HG03442 (cell line): ENCODE measurements around the gene KRTAP17-1.
"Not testable (repeated sequence)": the region's sequence is repeated elsewhere in the genome, so short reads cannot be mapped to it uniquely, and the experiment has no call there.

Experiments used
- ATAC-seq: cut with Tn5 transposase; IDR thresholded peaks from one replicate; pipeline ENCODE4 v1.9.1; 2021; ENCODE audit warnings: mild to moderate bottlenecking, moderate library complexity; ENCODE audit not compliant: unreplicated experiment

The KRTAP17-1 gene

GRCh38 chr17:41307647-41308046 lies 7.9 kb downstream of the KRTAP17-1 start:
- no peak for ATAC-seq

GRCh38 chr17:41304091-41304490 lies 11.4 kb downstream of the KRTAP17-1 start:
- ATAC-seq: no peak

DNA sequence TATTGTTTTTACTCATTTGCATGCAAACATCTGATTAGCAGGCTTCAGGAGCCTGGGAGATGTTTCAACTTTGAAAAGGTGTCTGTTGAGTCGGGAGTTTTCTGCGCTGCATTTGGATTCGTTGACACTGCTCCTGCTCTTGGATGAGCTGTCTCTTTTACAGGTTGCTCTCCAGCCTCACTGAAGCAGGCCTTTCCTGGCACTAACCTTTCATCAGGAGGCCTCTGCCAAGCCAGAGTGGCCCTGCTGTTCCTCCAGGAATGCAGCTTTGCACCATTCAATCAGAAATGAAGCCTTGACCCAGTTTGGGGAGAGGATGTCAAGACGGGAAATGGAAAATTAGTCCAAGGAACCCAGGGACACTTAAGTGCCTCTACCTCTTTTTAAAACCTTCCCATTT lies 12.5 kb downstream of the KRTAP17-1 start:
- no peak for ATAC-seq

DNA sequence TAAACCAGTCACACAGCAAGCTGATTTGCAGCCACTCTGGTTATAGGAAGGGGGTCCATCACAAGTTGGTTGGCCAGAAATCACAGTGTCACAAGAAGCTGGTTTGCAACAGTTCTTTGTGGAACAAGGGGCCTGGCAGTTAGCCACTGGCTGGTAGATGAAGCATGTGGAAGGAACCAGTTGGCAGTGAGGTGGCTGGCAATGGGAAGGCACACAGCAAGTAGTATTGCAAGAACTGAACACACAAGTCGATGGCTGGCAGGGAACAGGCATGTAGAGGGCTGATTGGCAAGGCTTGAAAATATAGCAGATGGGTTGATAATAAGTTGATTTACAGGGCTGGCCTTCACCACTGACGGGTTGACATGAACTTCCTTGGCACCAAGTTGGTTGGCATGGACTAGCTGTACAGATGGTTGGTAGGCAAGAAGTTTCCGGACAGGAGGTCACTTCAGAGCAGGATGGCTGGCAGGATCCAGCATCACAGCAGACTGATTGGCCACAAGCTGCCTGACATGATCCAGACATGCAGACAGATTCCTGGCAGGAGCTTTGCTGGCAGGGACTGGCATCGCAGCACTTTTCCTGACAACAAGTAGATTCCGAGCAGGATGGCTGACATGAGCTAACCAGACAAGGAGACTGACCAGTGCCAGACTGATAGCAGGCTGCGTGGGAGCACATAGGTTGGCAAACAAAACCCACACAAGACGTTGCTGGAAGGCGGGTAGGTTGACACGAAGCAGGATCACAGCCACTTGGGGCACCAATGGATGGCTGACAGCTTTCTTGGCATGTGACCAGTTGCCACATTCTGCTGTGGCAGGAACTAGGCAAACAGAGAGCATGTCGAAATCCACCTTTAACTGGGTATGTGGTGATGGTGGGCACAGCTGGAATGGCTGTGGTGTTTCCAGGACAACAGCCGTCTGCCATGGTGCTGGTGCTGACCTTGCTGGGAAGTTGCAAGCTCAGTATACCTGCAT lies 13.3 kb downstream of the KRTAP17-1 start, which contains the start of gene KRTAP29-1:
Gene KRTAP29-1 (minus strand): TSS at position 936 of the 986 bp plus-strand sequence. CDS start 0 bp downstream, at position 936.
- no peak for ATAC-seq

DNA sequence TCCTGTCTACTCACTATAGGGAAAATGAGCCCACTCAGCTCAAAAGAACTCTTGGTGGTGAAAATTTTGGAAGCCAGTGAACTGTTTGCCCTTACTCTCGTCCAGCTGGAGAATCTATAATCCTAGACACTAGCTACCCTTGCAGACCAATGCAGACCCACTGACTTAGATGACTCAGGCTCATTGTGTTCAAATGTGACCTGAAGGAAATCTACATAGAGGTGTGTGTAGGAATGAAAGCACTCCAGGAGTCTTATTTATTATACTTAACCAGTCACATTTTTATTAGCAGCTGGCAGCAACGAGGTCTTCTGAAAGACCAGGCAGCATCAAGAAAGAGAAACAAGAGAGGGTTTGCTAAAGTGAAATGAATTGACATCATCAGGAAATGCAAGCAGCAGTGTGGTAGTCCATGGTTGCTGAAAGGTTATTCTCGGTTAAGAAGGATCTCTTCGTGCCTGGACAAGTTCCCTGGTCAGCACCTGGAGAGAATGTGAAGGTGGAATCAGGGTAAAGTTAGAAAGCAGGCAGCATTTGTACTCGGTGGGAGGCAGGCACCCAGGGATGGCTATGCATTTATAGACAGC lies 14.2 kb downstream of the KRTAP17-1 start:
- ATAC-seq: no peak

DNA sequence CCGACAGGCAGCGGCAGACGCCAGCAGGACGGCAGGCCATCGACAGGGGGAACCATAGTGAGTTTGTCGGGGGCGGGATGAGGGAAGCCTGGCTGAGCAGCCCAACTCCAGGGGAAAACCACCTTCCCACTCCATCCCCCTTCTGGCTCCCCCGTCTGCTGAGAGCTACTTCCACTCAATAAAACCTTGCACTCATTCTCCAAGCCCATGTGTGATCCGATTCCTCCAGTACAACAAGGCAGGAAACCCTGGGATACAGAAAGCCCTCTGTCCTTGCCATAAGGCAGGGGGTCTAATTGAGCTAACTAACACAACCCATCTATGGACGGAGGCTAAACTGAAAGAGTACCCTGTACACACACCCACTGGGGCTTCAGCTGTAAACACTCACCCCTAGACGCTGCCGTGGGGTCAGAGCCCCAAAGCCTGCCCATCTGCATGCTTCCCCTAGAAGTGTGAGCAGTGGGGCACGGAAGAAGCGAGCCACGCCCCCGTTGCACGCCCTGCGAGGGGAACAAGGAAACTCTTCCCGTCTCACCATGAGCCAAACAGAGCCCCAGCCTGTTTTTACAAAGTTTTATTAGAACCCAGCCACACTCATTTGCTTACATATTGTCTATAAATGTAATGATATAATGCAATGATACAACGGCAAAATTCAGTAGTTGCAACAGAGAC lies 16.9 kb downstream of the KRTAP17-1 start:
- ATAC-seq: no peak

DNA sequence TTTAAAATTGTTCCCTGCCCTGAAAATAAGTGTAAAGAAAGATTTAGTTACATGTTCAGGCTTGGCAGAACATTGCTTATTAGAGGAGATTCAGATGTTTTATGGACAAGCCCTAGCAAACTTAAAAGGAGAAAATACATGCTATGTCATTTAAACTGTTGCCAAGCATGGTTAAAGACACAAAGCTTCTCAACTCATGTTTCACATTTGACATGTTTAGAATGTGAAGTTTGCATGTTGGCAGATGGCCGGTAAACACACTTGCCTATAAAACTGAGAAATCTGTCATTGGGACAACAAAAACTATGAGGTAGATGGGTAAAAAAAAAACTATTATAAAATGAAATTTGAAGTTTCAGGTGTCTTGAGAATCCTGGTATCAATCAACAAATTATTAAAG lies 18.7 kb downstream of the KRTAP17-1 start:
- ATAC-seq: no peak

- no peak for ATAC-seq
These were observed 21.5 kb downstream of the KRTAP17-1 start for GRCh38 chr17:41294016-41294415.

DNA sequence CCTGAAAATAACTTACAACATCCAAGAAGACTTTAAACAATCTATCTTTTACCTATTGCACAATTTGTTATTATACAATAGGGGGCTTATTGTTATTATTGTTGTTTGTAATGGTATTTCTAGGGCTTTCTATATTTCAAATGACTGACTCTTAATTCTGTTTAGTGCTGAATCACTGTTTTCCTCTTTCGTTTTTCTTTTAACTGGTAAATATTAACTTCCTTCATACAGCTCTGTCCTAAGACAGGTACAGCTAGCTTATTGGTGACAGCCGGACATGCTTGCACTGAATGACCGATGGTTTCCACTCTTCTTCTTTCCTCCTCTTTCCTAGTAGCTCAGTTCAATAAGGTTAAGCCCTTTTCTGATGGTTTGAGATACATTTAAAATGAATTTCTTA lies 28.5 kb downstream of the KRTAP17-1 start:
- no peak for ATAC-seq

DNA sequence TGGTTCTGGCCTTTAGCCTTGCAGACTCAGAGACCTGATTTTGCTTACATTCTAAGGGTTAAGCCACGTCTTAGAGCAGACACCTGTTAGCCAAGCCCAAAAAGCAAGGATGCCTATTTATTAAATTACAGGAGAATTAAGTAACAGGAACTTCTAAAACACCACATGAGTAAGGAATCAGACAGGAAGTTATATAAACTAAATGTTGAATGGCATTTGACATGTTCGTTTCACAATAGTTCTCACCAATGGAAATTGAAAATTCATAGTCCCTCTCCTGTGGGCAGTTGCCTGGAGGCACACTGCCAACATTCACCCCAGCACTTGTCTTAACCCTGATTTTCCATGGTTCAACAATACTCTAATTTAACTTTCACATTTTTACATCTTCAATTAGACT lies 31.0 kb downstream of the KRTAP17-1 start:
- ATAC-seq: no peak

- ATAC-seq: no peak
These were observed 31.5 kb downstream of the KRTAP17-1 start for GRCh38 chr17:41284043-41284442.

DNA sequence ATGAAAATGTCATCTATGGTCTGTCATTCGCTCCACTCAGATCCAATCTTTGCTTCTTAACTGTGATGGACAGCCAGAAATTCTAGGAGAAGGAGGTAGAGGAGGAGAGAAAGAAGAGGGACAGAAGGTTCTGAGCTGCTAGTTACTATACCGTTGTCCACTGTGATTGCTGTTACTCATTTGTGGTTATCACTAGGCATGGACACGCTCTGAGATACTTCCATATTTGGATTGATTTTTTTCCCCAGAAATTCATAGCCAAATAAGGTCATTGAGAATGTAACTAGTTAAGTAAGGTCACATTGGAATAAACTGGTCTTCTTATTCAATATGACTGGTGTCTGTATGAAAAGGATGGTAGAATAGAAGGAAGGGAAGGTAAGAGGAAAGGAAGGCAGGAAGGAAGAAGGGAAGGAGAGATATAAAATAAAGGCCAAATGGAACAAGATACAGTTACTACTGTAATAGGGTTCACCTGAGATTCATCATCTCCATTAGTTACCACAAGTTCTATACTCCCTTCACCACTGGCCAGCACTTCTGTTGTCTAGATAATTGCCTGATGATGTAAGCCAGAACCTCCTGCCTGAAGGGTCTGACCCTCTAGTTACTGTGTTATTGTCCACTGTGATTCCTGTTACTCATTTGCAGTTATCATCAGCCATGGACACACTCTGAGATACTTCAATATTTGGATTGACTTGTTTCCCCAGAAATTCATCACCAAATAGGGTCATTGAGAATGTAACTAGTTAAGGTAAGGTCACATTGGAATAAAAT lies 37.1 kb downstream of the KRTAP17-1 start:
- ATAC-seq: no peak

GRCh38 chr17:41275648-41276190 lies 39.8 kb downstream of the KRTAP17-1 start, which contains the start of gene KRTAP9-7:
Gene KRTAP9-7, plus strand, starts transcription at chr17:41275698. Its CDS starts 0 bp downstream, at chr17:41275698.
- not testable (repeated sequence) for ATAC-seq

DNA sequence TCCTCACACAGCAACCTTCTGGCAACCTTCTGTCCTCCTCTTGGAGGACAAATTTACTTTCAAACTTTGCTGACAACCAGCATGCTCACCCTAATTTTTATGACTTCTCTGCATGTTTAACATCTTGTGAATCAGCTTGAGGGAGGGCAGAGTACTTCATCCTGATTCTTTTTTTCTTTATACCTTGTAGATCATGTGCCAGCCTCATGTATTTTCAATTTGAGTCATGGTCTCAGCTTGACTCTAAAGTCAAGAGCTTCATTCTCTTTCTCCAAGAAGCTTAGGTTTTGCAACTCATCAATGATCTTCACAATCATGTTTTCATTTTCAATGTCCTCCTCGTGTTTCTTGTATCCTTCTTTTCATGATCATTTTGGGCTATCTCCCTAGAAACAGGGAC lies 43.7 kb downstream of the KRTAP17-1 start:
- ATAC-seq: no peak

DNA sequence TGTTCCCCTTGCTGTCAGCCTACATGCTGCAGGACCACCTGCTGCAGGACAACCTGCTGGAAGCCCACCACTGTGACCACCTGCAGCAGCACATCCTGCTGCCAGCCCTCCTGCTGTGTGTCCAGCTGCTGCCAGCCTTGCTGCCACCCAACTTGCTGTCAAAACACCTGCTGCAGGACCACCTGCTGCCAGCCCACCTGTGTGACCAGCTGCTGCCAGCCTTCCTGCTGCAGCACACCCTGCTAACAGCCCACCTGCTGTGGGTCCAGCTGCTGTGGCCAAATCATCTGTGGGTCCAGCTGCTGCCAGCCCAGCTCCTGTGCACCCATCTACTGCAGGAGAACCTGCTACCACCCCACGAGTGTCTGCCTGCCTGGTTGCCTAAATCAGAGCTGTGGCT lies 44.2 kb downstream of the KRTAP17-1 start:
- ATAC-seq: not testable (repeated sequence)

DNA sequence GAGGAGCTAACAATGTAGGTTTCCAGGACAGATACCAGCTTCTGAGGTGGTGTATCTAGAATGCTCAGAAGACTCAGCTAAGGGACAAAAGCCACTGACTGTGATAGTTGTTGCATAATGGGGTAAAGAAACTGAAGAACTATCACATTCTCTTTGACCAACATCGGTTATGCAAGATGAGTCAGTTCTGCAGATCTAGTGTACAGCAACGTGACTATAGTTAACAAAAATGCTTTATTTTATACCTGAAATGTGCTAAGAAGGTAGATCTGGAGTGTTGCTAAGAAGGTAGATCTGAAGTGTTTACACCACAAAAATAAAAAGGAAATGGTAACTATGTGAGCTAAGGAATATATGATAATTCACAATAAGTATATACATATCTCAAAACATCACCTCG lies 47.8 kb downstream of the KRTAP17-1 start:
- no peak for ATAC-seq

DNA sequence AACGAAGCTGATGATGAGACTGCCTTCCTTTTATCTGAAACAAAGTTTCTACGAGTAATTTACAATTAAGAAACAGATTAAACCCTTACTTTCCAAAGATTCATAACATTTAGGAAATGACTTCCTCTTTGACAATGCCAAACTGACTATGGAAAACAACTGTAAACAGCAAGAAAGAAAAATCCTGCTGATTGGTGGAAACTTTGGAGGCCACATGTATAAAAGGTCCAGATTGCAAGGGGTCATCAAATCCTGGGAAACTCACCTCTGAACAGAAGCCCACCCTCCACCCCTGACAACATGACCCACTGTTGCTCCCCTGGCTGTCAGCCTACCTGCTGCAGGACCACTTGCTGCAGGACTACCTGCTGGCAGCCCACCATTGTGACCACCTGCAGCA lies 50.4 kb downstream of the KRTAP17-1 start, which contains the start of gene KRTAP9-6:
Gene KRTAP9-6 (plus strand): TSS at position 301 of the 400 bp plus-strand sequence. CDS start 0 bp downstream, at position 301.
- ATAC-seq: no peak
